Measurements from ENCODE around the gene BAG2. TPM values are rescaled to one million over a fixed set of nuclear protein-coding genes. Genes with fewer than 3 reads are reported as not detected.

BAG2 gene
- total and polyA plus RNA-seq, 2 of the 4 experiments (the other 2 are of a cell fraction): 8.1 to 10.0 TPM

DNA sequence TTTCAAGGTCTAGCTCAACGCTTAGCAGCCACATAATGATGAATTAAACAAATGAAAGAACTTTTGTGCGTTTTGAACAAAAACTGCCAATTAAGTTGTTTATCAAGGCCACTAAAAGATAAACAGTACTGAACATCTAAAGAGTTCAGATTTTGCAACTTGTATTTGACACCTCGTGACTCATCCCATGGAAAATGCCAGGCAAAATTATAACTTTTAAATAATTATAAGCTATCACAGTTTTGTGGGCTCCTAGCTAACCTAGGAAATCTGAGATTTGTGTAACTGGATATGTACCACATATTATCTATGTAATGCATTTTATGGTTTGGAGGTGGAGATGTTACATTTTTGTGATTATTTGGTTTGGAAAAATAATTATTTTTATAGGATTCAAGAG, 9.6 kb upstream of the BAG2 start:
- Histone ChIP-seq H3K4me1 (ENCODE audit: control insufficient read depth, insufficient read depth, low read length) (peaks cover 15% of the 10 kb centered on the region), H2AK9ac (replicated peaks; ENCODE audit: low read depth, low read length, poor library complexity) (no peak overlapping the region), H3K36me3 (ENCODE audit: control insufficient read depth, insufficient read depth, low read length) (peaks cover 3% of the 10 kb centered on the region), H3K4me3 (ENCODE audit: insufficient read depth, low read depth, low read length) (no peak overlapping the region), H2BK5ac (ENCODE audit: low read depth, low read length, poor library complexity, severe bottlenecking) (peak overlapping the region; percentile 83), H3K23ac (ENCODE audit: low read depth, low read length) (no peak overlapping the region), H3K4ac (ENCODE audit: low read depth, low read length) (no peak overlapping the region), H3K9ac (ENCODE audit: low read depth, low read length) (no peak overlapping the region), H3K9me1 (ENCODE audit: insufficient read depth, low read length) (no peaks in the 10 kb centered on the region), H3K27me3 (ENCODE audit: control insufficient read depth, insufficient read depth, low read length) (no peaks in the 10 kb centered on the region), H4K5ac (ENCODE audit: low read depth, low read length) (no peak overlapping the region; the same call in 1 of the 2 replicates), H3K18ac (ENCODE audit: low read depth, low read length) (peak overlapping the region; percentile 74; the same call in 1 of the 2 replicates), H2AK5ac (ENCODE audit: low read depth, low read length) (no peak overlapping the region), H3K56ac (ENCODE audit: extremely low read depth, insufficient read depth, low read length) (no peak overlapping the region), H3K79me1 (ENCODE audit: low read depth in 1 of 2, low read length in 2 of 2) (peaks cover 0 to 7% of the 10 kb centered on the region in 2 experiments; a peak in 1 of 4 replicates), H2AFZ (replicated peaks; ENCODE audit: low read length, poor library complexity) (no peak overlapping the region), H3K27ac (ENCODE audit: insufficient read depth, low read length) (peak overlapping the region; percentile 37; the same call in 1 of the 2 replicates), H3K9me3 (ENCODE audit: control insufficient read depth, insufficient read depth, low read length) (peaks cover 6% of the 10 kb centered on the region), H3K4me2 (ENCODE audit: low read depth, low read length) (peak overlapping the region; percentile 39; the same call in 1 of the 2 replicates), H2BK20ac (ENCODE audit: low read depth, low read length) (no peak overlapping the region), H4K91ac (ENCODE audit: insufficient read depth, low read depth, low read length) (no peak overlapping the region), H2BK15ac (ENCODE audit: low read depth, low read length) (no peak overlapping the region), H3K14ac (replicated peaks; ENCODE audit: low read depth, low read length) (no peak overlapping the region), H4K20me1 (ENCODE audit: insufficient read depth, low read length) (0 out of 2 replicates have a peak, but pooled peaks cover 3% of the 10 kb centered on the region), H2BK120ac (ENCODE audit: low read depth, low read length) (0 out of 2 replicates have a peak overlapping the region, but pooled peaks have one; percentile 1), H4K8ac (ENCODE audit: low read depth in 2 of 2, low read length in 2 of 2) (no peak overlapping the region)
- intact Hi-C loops (cut with micrococcal nuclease): no loop called here
- TF ChIP-seq RCOR1 (IDR thresholded peaks at IDR 0.05; ENCODE audit: insufficient replicate concordance, low read length) (no peak), CEBPB (IDR thresholded peaks at IDR 0.05; ENCODE audit: low read depth, low read length) (peak; percentile 41; the same call in 1 of the 2 replicates)
- no TSS peak for BruUV-seq (replicated peaks)
- dilution Hi-C loops (cut with HindIII; ENCODE audit: low sequenced_read_pairs, unreplicated experiment): no loop called here
- ChIA-PET CTCF (no interaction called here), POLR2A (ENCODE audit: unreplicated experiment) (interaction anchor here (1.1 kb wide), 1 partner anchor 9 kb away, joined by 5 read pairs; the partner anchor contains the start of gene BAG2)
- in situ Hi-C loops (cut with MboI; ENCODE audit: low sequenced_read_pairs): no loop called here
- ATAC-seq (ENCODE audit: low read depth) (peak; percentile 57), DNase-seq (peak; percentile 19)
- no CpG with 5 or more reads among the region's 3 CpGs for WGBS, 2 experiments (ENCODE audit: extremely low coverage in 2 of 2, insufficient read length in 1 of 2)
